Measurements from ENCODE around the gene PSKH1. TPM values are rescaled to one million over a fixed set of nuclear protein-coding genes. Genes with fewer than 3 reads are reported as not detected.
A peak's percentile ranks its signal among the peaks of the same experiment; 100 is the strongest.

PSKH1 gene
- total and polyA plus RNA-seq, 10 of the 15 experiments (the other 5 are each of a cell fraction or from before 2014, with no cell fraction given): 0.63 to 20.4 (median 7.8) TPM

- TF ChIP-seq, protein P1, sequence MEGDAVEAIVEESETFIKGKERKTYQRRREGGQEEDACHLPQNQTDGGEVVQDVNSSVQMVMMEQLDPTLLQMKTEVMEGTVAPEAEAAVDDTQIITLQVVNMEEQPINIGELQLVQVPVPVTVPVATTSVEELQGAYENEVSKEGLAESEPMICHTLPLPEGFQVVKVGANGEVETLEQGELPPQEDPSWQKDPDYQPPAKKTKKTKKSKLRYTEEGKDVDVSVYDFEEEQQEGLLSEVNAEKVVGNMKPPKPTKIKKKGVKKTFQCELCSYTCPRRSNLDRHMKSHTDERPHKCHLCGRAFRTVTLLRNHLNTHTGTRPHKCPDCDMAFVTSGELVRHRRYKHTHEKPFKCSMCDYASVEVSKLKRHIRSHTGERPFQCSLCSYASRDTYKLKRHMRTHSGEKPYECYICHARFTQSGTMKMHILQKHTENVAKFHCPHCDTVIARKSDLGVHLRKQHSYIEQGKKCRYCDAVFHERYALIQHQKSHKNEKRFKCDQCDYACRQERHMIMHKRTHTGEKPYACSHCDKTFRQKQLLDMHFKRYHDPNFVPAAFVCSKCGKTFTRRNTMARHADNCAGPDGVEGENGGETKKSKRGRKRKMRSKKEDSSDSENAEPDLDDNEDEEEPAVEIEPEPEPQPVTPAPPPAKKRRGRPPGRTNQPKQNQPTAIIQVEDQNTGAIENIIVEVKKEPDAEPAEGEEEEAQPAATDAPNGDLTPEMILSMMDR (IDR thresholded peaks at IDR 0.05 in 2 of 3, conservative IDR thresholded peaks at IDR 0.05 in 1 of 3; ENCODE audit: control insufficient read depth in 2 of 3, extremely low read depth in 1 of 3, insufficient read depth in 1 of 3, low read depth in 3 of 3, low read length in 3 of 3): no peak
- TF ChIP-seq, protein P2, sequence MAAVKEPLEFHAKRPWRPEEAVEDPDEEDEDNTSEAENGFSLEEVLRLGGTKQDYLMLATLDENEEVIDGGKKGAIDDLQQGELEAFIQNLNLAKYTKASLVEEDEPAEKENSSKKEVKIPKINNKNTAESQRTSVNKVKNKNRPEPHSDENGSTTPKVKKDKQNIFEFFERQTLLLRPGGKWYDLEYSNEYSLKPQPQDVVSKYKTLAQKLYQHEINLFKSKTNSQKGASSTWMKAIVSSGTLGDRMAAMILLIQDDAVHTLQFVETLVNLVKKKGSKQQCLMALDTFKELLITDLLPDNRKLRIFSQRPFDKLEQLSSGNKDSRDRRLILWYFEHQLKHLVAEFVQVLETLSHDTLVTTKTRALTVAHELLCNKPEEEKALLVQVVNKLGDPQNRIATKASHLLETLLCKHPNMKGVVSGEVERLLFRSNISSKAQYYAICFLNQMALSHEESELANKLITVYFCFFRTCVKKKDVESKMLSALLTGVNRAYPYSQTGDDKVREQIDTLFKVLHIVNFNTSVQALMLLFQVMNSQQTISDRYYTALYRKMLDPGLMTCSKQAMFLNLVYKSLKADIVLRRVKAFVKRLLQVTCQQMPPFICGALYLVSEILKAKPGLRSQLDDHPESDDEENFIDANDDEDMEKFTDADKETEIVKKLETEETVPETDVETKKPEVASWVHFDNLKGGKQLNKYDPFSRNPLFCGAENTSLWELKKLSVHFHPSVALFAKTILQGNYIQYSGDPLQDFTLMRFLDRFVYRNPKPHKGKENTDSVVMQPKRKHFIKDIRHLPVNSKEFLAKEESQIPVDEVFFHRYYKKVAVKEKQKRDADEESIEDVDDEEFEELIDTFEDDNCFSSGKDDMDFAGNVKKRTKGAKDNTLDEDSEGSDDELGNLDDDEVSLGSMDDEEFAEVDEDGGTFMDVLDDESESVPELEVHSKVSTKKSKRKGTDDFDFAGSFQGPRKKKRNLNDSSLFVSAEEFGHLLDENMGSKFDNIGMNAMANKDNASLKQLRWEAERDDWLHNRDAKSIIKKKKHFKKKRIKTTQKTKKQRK (IDR thresholded peaks at IDR 0.05; ENCODE audit: low read depth, low read length): no peak
- no peak for TF ChIP-seq ESRRA (IDR thresholded peaks at IDR 0.05; ENCODE audit: low read length)
- TF ChIP-seq ZZZ3 (IDR thresholded peaks at IDR 0.05; ENCODE audit: control insufficient read depth, insufficient read length, low read depth): no peak
- TF ChIP-seq SREBF2 (IDR thresholded peaks at IDR 0.05; ENCODE audit: low read length): no peak
- peak; percentile 94 for TF ChIP-seq POLR2AphosphoS2 (IDR thresholded peaks at IDR 0.05; ENCODE audit: low read depth, low read length)
- no peak for TF ChIP-seq MYC (IDR thresholded peaks at IDR 0.05; ENCODE audit: insufficient read depth, insufficient read length, insufficient replicate concordance, low read length, severe bottlenecking)
- peak; percentile 87 for TF ChIP-seq SMAD5 (IDR thresholded peaks at IDR 0.05; ENCODE audit: low read depth)
- no peak for TF ChIP-seq EP300 (IDR thresholded peaks at IDR 0.05; ENCODE audit: borderline replicate concordance in 1 of 2, control insufficient read depth in 1 of 2, low read depth in 2 of 2, low read length in 2 of 2)
- peak; percentile 31 for TF ChIP-seq BACH1 (IDR thresholded peaks at IDR 0.05; ENCODE audit: borderline replicate concordance)
- TF ChIP-seq MAX (IDR thresholded peaks at IDR 0.05; ENCODE audit: low read depth, low read length): peak; percentile 84
- no peak; the same call in 1 of the 2 replicates for TF ChIP-seq RELB (IDR thresholded peaks at IDR 0.05; ENCODE audit: low read depth)
- TF ChIP-seq NFYA (IDR thresholded peaks at IDR 0.05; ENCODE audit: borderline replicate concordance, low read depth, low read length): no peak
- no peak for TF ChIP-seq NR2C2 (IDR thresholded peaks at IDR 0.05; ENCODE audit: borderline replicate concordance, control insufficient read depth, insufficient read length, low read depth)
- no peak for TF ChIP-seq JUND (IDR thresholded peaks at IDR 0.05; ENCODE audit: low read depth, low read length)
- peak; percentile 40; the same call in 1 of the 2 replicates for TF ChIP-seq RUNX3 (IDR thresholded peaks at IDR 0.05; ENCODE audit: low read length)
- TF ChIP-seq SMARCA5 (IDR thresholded peaks at IDR 0.05): no peak
- no peak for TF ChIP-seq REST (IDR thresholded peaks at IDR 0.05; ENCODE audit: low read depth, low read length)
Observed at GRCh38 chr16:67935402-67936123, 42.5 kb downstream of the PSKH1 start (continued).
